ENCODE data around the gene USH2A. TPM values are rescaled to one million over a fixed set of nuclear protein-coding genes. Genes with fewer than 3 reads are reported as not detected.

Gene USH2A
- polyA plus RNA-seq, 2 of the 4 experiments (the other 2 are of a cell fraction): not detected

- Histone ChIP-seq H3K4me3 (no peak overlapping the region), H3K9me3 (no peaks in the 10 kb centered on the region), H3K4me2 (no peak overlapping the region), H3K4me1 (no peaks in the 10 kb centered on the region), H3K27ac (no peak overlapping the region)
- no peak for DNase-seq (ENCODE audit: low read depth in 1 of 2, low spot score in 1 of 2)
- no peak for ATAC-seq
- TF ChIP-seq KDM1A (IDR thresholded peaks at IDR 0.05; ENCODE audit: low read depth): no peak
- no peak for TF ChIP-seq NFE2L2 (conservative IDR thresholded peaks at IDR 0.05; ENCODE audit: low read length)
- TF ChIP-seq TFCP2L1 (CRISPR knock-in tag; IDR thresholded peaks at IDR 0.05): no peak
- no peak for TF ChIP-seq HDAC2 (IDR thresholded peaks at IDR 0.05)
- TF ChIP-seq MYC (IDR thresholded peaks at IDR 0.05; ENCODE audit: borderline replicate concordance, low read length): no peak
- no peak for TF ChIP-seq SMC3 (IDR thresholded peaks at IDR 0.05)
- no peak for TF ChIP-seq REST (IDR thresholded peaks at IDR 0.05)
- no peak for TF ChIP-seq FOXS1 (CRISPR knock-in tag; IDR thresholded peaks at IDR 0.05)
- TF ChIP-seq FOSB (CRISPR knock-in tag; IDR thresholded peaks at IDR 0.05): no peak
- no peak for TF ChIP-seq CEBPB (IDR thresholded peaks at IDR 0.05)
- no peak for TF ChIP-seq HOXA7 (CRISPR knock-in tag; IDR thresholded peaks at IDR 0.05)
- TF ChIP-seq HMGXB4 (CRISPR knock-in tag; IDR thresholded peaks at IDR 0.05; ENCODE audit: borderline replicate concordance): no peak
- ChIA-PET CTCF (no interaction called here), POLR2A (no interaction called here)
- WGBS (ENCODE audit: missing lambda C conversion rate): 0% methylated on average over 1 of the region's 1 CpG
- FAIRE-seq: no peak
Measured at GRCh38 chr1:215744419-215744818, 678.8 kb downstream of the USH2A start.

- no peak for TF ChIP-seq USF2 (IDR thresholded peaks at IDR 0.05)
- TF ChIP-seq POLR2A (IDR thresholded peaks at IDR 0.05; ENCODE audit: low read length): no peak
- TF ChIP-seq FOXS1 (CRISPR knock-in tag; IDR thresholded peaks at IDR 0.05): no peak
- no peak for TF ChIP-seq REST (IDR thresholded peaks at IDR 0.05)
- TF ChIP-seq CHD4 (IDR thresholded peaks at IDR 0.05; ENCODE audit: borderline replicate concordance): no peak
- Histone ChIP-seq H3K4me1 (no peaks in the 10 kb centered on the region), H3K4me3 (no peak overlapping the region), H3K27ac (no peak overlapping the region), H3K4me2 (no peak overlapping the region), H3K9me3 (no peaks in the 10 kb centered on the region)
- ChIA-PET CTCF (interaction anchor here (0.6 kb wide), 1 partner anchor 1875 kb away, joined by 3 read pairs; no protein-coding TSS in a partner anchor), POLR2A (no interaction called here)
- ATAC-seq (no peak), FAIRE-seq (no peak), DNase-seq (ENCODE audit: low read depth in 1 of 2, low spot score in 1 of 2) (no peak)
- WGBS (ENCODE audit: missing lambda C conversion rate): 14% methylated on average over 3 of the region's 3 CpGs
Measured at GRCh38 chr1:215739025-215739424, 684.2 kb downstream of the USH2A start.
